NCI-H187 (cell line): Measurements from ENCODE around the gene ADIRF.
"Not testable (repeated sequence)": the region's sequence is repeated elsewhere in the genome, so short reads cannot be mapped to it uniquely, and the experiment has no call there.

Experiments
- DNase-seq, 2 experiments: peaks; one replicate each; lab custom pipeline; 2025; lab: John Stamatoyannopoulos, UW

The ADIRF gene

GRCh38 chr10:86960863-86961434, 7.3 kb upstream of the ADIRF start:
- DNase-seq = no peak

DNA sequence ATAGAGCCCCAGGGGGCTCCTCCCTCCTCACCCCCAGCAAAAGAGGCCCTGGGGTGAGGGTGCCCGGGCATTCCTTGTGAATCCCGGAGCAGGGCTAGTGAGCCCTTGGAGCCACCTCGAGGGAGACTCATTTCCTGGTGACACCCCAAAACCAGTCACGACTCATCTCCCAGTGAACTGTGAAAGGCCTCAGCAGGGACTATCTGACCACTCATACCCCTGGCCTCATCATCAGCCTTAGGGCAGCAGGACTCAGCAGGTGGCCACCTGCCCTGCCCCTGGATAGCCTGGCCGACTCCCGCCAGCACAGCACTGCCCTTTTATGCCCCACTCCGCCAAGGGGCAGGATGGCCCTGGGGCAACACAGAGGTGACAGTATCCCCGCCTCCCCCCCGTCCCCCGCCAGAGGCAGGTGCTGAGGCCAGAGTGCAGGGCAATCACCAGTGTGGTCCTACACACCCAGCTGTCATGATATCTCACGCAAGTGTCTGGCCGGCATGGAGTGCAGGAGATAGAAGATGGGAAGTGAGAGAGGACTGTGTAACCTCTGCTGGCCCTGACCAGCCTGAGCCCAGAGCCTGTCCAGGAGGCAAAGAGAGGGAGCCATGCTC, 6.7 kb upstream of the ADIRF start:
- DNase-seq = no peak

- no peak for DNase-seq
These were observed 5.9 kb upstream of the ADIRF start for GRCh38 chr10:86962136-86962980.

- no peak for DNase-seq
These were observed 5.3 kb upstream of the ADIRF start for GRCh38 chr10:86962981-86963310.

GRCh38 chr10:86963341-86963919, 4.9 kb upstream of the ADIRF start:
- no peak for DNase-seq

GRCh38 chr10:86964061-86964846, 4.0 kb upstream of the ADIRF start:
- DNase-seq = no peak

GRCh38 chr10:86964847-86965190, 3.5 kb upstream of the ADIRF start:
- no peak for DNase-seq

DNA sequence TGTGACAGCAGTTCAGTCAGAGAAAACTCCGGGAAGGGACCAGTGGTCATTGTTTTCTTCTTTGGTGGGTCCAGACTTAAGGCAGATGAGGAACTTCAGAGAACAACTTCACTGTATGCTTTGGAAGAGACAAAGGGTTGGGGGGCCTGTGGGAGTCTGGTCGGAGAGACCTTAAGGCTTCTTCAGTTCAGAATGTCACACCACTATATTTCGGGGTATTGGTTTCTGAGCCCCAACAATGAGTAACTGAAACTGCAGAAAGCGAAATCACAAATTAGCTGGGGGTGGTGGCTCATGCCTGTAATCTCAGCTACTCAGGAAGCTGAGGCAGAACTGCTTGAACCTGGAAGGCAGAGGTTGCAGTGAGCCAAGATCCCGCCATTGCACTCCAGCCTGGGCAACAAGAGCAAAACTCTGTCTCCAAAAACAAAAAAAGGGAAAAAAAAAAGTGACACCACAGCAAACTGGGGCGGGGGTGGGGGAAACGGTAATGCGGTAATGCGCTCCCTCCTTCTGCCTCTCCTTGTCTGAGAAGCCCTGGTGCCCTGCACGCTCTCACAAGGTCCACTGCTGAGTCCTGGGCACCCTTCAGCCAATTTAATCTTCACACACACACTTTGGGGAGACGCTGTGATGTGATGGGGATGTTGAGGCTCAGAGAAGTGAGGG, 2.2 kb upstream of the ADIRF start:
- DNase-seq = no peak

- DNase-seq = no peak
These were observed 771 bp upstream of the ADIRF start for GRCh38 chr10:86967481-86967941.

DNA sequence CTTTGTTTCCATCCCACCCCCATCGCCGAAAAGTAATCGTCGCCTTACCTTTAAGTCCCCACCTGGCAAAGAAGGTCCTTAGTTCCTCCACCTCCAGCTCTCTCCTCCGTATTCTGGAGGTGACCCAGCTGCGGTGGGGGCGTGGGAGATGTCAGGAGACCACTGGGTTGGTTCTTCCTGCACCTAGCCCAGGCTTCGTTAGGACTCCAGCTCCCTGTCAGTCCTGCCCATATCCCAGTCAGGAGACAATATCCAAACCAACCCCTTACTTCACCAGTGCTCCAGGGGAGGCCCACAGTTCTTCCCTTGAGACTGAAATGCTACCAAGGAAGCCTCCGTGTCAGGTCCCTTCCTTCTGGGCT, 693 bp downstream of the ADIRF start:
- DNase-seq = no peak

GRCh38 chr10:86969421-86970041, 1.2 kb downstream of the ADIRF start:
- DNase-seq = no peak

GRCh38 chr10:86970162-86970981, 2.1 kb downstream of the ADIRF start:
- DNase-seq = no peak

- DNase-seq = no peak
These were observed 2.6 kb downstream of the ADIRF start for GRCh38 chr10:86970982-86971231.

DNA sequence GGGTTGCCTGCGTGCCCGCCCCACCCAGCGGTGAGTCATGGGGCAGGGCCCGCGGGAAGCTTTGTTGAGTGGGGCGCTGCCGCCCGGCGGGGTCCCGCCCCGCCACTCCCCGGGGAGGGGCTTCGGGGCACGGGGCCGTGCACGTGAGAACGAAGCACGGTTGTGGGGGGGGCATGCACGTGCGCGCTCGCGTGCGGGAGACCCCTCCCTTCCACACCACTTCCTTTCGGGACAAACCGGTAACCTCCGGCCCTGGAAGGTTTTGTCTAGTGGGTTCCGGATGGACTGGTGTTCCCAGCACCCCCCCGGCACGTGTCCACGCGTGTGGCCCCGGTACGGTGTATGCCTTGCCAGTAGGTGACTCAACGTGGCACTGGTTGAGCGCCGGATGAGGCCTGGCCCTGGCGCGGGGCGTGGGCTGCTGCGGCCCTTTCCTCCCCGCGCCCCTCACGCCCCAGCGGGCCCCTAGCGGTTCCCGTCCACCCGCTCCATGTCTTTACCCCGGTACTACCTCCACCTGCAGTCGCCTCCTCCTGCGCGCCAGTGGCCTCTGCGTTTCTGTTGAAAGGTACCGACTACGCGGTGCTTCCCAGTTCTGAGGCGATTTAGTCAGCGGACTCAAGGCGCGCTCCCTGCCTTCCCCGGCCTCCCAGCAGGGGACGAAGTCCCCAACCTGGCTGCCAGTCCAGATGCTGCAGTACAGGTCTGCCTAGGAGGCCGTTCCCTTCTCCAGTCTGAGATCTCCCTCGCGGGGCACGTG, 3.1 kb downstream of the ADIRF start:
- DNase-seq = no peak

- no peak for DNase-seq
These were observed 4.5 kb downstream of the ADIRF start for GRCh38 chr10:86972613-86973380.

DNA sequence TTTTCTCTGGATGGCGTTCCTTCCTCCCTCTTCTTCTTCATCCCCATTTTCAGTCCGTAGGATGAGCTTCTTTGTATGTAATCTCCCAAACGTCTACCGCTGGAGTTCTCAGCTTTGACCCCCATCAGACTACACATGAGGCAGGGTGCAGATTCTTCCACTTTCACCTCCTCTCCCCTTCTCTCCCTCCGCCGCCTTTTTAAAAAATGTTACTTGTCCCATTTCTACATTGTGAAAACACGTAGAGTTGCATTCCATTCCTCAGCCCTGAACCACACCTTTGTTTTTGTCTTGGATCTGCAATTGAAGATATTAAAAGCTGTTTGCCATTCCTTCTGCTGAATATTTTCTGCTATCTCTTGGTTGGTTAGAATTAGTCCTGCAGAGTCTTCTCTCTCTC, 6.2 kb downstream of the ADIRF start:
- DNase-seq = no peak

DNA sequence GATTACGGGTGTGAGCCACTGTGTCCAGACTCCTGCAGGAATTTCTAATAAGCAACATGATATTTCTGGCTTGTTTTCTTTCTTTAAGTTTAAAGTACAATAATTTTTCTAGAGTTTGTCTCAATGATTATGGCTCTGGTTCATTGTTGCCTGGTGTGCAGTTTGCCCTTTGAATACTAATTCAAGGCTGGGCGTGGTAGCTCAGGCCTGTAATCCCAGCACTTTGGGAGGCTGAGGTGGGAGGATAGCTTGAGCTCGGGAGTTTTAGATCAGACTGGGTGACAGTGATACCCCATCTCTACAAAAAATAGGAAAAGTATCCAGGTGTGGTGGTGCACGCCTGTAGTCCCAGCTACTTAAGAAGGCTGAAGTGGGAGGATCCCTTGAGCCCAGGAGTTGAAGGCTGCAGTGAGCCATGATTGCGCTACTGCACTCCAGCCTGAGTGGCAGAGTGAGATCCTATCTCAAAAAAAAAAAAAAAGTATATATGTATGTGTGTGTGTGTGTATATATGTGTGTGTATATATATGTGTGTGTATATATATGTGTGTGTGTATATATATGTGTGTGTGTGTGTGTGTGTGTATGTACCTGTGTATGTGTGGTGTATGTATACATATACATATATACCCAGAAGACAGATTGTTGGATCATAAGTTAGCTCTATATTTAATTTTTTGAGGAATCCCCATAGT, 8.2 kb downstream of the ADIRF start:
- DNase-seq = no peak

- not testable (repeated sequence) for DNase-seq
These were observed 10.2 kb downstream of the ADIRF start for GRCh38 chr10:86978457-86978856.
